IMR-90 (cell line): ENCODE data around the gene RBFOX2.
A peak's percentile ranks its signal among the peaks of the same experiment; 100 is the strongest.

Experiments used
- BHLHE40 ChIP-seq: fragments of 150-350 bp; IDR thresholded peaks from 2 replicates; pipeline ENCODE4 v1.6.1; 2016; ENCODE audit warnings: mild to moderate bottlenecking, low read depth, low read length
- CHD1 ChIP-seq: IDR thresholded peaks from 2 replicates; pipeline ENCODE4 v1.6.1; 2012; ENCODE audit warnings: low read depth, low read length, improper control_type of control experiment
- CTCF ChIP-seq: conservative IDR thresholded peaks from 2 replicates; pipeline ENCODE4 v1.5.1; 2012; ENCODE audit warnings: mild to moderate bottlenecking, low read depth, low read length, improper control_type of control experiment
- ELK1 ChIP-seq: fragments of 150-350 bp; IDR thresholded peaks from 2 replicates; pipeline ENCODE4 v1.6.1; 2016; ENCODE audit warnings: low read depth, mild to moderate bottlenecking, low read length, moderate library complexity, borderline replicate concordance
- FOS ChIP-seq: fragments of 150-350 bp; IDR thresholded peaks from 2 replicates; pipeline ENCODE4 v1.6.1; 2016; ENCODE audit warnings: low read depth, low read length
- MAFK ChIP-seq: IDR thresholded peaks from 2 replicates; pipeline ENCODE4 v1.6.1; 2012; ENCODE audit warnings: low read depth, low read length, improper control_type of control experiment
- POLR2A ChIP-seq: IDR thresholded peaks from 2 replicates; pipeline ENCODE4 v1.6.1; 2012; ENCODE audit warnings: mild to moderate bottlenecking, low read depth, low read length
- RAD21 ChIP-seq: IDR thresholded peaks from 2 replicates; pipeline ENCODE4 v1.6.1; 2012; ENCODE audit warnings: low read length, improper control_type of control experiment
- RCOR1 ChIP-seq: IDR thresholded peaks from 2 replicates; pipeline ENCODE4 v1.6.1; 2012; ENCODE audit warnings: mild to moderate bottlenecking, low read length, improper control_type of control experiment; ENCODE audit not compliant: insufficient replicate concordance
- RFX5 ChIP-seq: IDR thresholded peaks from 2 replicates; pipeline ENCODE4 v1.8.0; 2012; ENCODE audit warnings: low read depth, mild to moderate bottlenecking, low read length, moderate library complexity
- SMC3 ChIP-seq: fragments of 150-350 bp; IDR thresholded peaks from 2 replicates; pipeline ENCODE4 v1.6.1; 2016; ENCODE audit warnings: low read depth, mild to moderate bottlenecking, antibody characterized with exemption, low read length, moderate library complexity
- USF2 ChIP-seq: fragments of 150-350 bp; IDR thresholded peaks from 2 replicates; pipeline ENCODE4 v1.6.1; 2017; ENCODE audit warnings: mild to moderate bottlenecking, antibody characterized with exemption, low read length, low read depth

GRCh38 chr22:36022162-36022561, 6.5 kb downstream of the RBFOX2 start:
- TF ChIP-seq CTCF (no peak), RFX5 (no peak), CHD1 (no peak), ELK1 (no peak), RAD21 (0 out of 2 replicates have a peak, but pooled peaks have one; percentile 4), POLR2A (no peak), FOS (no peak), RCOR1 (no peak), SMC3 (no peak), MAFK (no peak), USF2 (no peak), BHLHE40 (no peak)
